Skin epidermis (tissue), 12 donors: Measurements from ENCODE around the gene KRT78.
"Not testable (repeated sequence)": the region's sequence is repeated elsewhere in the genome, so short reads cannot be mapped to it uniquely, and the experiment has no call there.

Source experiments
- H3K27ac ChIP-seq, 21 experiments: fragments of 200-600 bp; sonication (generic) in 11 of 21; one replicate each; pipeline ENCODE4 v1.5.0; 2020; ENCODE audit warnings: mild to moderate bottlenecking in 3 of 21, inconsistent platforms in 2 of 21, moderate library complexity in 2 of 21
- H3K4me3 ChIP-seq, 7 experiments: fragments of 200-600 bp; sonication (generic) in 2 of 7; one replicate each; pipeline ENCODE4 v1.5.0; 2020; ENCODE audit warnings: inconsistent platforms in 2 of 7, mild to moderate bottlenecking in 2 of 7, moderate library complexity in 1 of 7

The KRT78 gene

GRCh38 chr12:52873513-52873831 is 24.7 kb upstream of the KRT78 start:
- H3K4me3 ChIP-seq: peak overlapping the region in 6 of 7 experiments; percentile 21 to 41 (median 30)
- peak overlapping the region in 20 of 21 experiments; percentile 87 to 99 (median 94) for H3K27ac ChIP-seq

GRCh38 chr12:52872644-52873389 is 24.0 kb upstream of the KRT78 start:
- peak overlapping the region in 20 of 21 experiments; percentile 87 to 99 (median 94) for H3K27ac ChIP-seq
- no peak overlapping the region for H3K4me3 ChIP-seq

GRCh38 chr12:52871291-52872039 is 22.7 kb upstream of the KRT78 start:
- H3K4me3 ChIP-seq: no peak overlapping the region
- peak overlapping the region; percentile 42 to 99 (median 94) for H3K27ac ChIP-seq

GRCh38 chr12:52870361-52871290 is 21.8 kb upstream of the KRT78 start:
- H3K27ac ChIP-seq: peak overlapping the region in 20 of 21 experiments; percentile 87 to 99 (median 93)
- H3K4me3 ChIP-seq: peak overlapping the region in 1 of 7 experiments; percentile 8

- peak overlapping the region in 20 of 21 experiments; percentile 4 to 99 (median 78) for H3K27ac ChIP-seq
- no peak overlapping the region for H3K4me3 ChIP-seq
Observed at GRCh38 chr12:52867642-52868041, 18.8 kb upstream of the KRT78 start.

GRCh38 chr12:52867152-52867551 is 18.4 kb upstream of the KRT78 start:
- H3K4me3 ChIP-seq: no peak overlapping the region
- H3K27ac ChIP-seq: peak overlapping the region in 20 of 21 experiments; percentile 4 to 99 (median 78)

GRCh38 chr12:52865090-52865944 is 16.5 kb upstream of the KRT78 start:
- Histone ChIP-seq H3K4me3 (no peak overlapping the region), H3K27ac (peak overlapping the region in 18 of 21 experiments; percentile 2 to 99 (median 61))

GRCh38 chr12:52862023-52862422 is 13.2 kb upstream of the KRT78 start:
- no peak overlapping the region for H3K4me3 ChIP-seq
- peak overlapping the region in 18 of 21 experiments; percentile 3 to 85 (median 68) for H3K27ac ChIP-seq

GRCh38 chr12:52861511-52861910 is 12.7 kb upstream of the KRT78 start:
- Histone ChIP-seq H3K27ac (peak overlapping the region in 18 of 21 experiments; percentile 18 to 85 (median 76)), H3K4me3 (no peak overlapping the region)

- H3K27ac ChIP-seq: peak overlapping the region in 20 of 21 experiments; percentile 51 to 85 (median 76)
- no peak overlapping the region for H3K4me3 ChIP-seq
Observed at GRCh38 chr12:52860102-52860823, 11.5 kb upstream of the KRT78 start.

- H3K4me3 ChIP-seq: no peak overlapping the region
- no peak overlapping the region for H3K27ac ChIP-seq
Observed at GRCh38 chr12:52857500-52857899, 8.7 kb upstream of the KRT78 start.

- Histone ChIP-seq H3K4me3 (no peak overlapping the region), H3K27ac (no peak overlapping the region)
Observed at GRCh38 chr12:52856787-52857186, 8.0 kb upstream of the KRT78 start.

GRCh38 chr12:52856077-52856476 is 7.3 kb upstream of the KRT78 start:
- H3K27ac ChIP-seq, H3K4me3 ChIP-seq: not testable (repeated sequence)

- Histone ChIP-seq H3K27ac (no peak overlapping the region), H3K4me3 (no peak overlapping the region)
Observed at GRCh38 chr12:52851787-52852186, 3.0 kb upstream of the KRT78 start.

GRCh38 chr12:52850681-52851080 is 1.9 kb upstream of the KRT78 start:
- H3K27ac ChIP-seq: no peak overlapping the region

GRCh38 chr12:52849511-52849910 is 717 bp upstream of the KRT78 start:
- Histone ChIP-seq H3K4me3 (no peak overlapping the region), H3K27ac (peak overlapping the region in 6 of 21 experiments; percentile 14 to 71 (median 37))

More at GRCh38 chr12:52850681-52851080, 1.9 kb upstream of the KRT78 start:
- H3K4me3 ChIP-seq: no peak overlapping the region

- peak overlapping the region in 16 of 21 experiments; percentile 15 to 74 (median 50) for H3K27ac ChIP-seq
- no peak overlapping the region for H3K4me3 ChIP-seq
Observed at GRCh38 chr12:52847335-52848102, 1.3 kb downstream of the KRT78 start.
